LNCaP clone FGC (cell line): ENCODE measurements around the gene GPR173.
A peak's percentile ranks its signal among the peaks of the same experiment; 100 is the strongest.

Experiments
- DNase-seq: peaks from one replicate; pipeline ENCODE4 v3.0.0-alpha.2; 2011; ENCODE audit warnings: low read depth
- H3K4me3 ChIP-seq: 2 replicates; pipeline ENCODE4 v1.5.1; 2011; ENCODE audit warnings: mild to moderate bottlenecking, low read depth, low read length, control low read depth
- CTCF ChIP-seq: IDR thresholded peaks from 2 replicates; pipeline ENCODE4 v1.5.1; 2012; ENCODE audit warnings: mild to moderate bottlenecking; ENCODE audit not compliant: control insufficient read depth, insufficient read depth; ENCODE audit errors: extremely low read depth

Gene GPR173

GRCh38 chrX:53036149-53036548, 12.4 kb upstream of the GPR173 start:
- no peak for TF ChIP-seq CTCF
- H3K4me3 ChIP-seq: no peak overlapping the region
- no peak for DNase-seq

GRCh38 chrX:53039236-53039635, 9.4 kb upstream of the GPR173 start:
- no peak overlapping the region for H3K4me3 ChIP-seq
- DNase-seq: no peak
- TF ChIP-seq CTCF: no peak

- H3K4me3 ChIP-seq: no peak overlapping the region
- peak; percentile 2 for DNase-seq
- TF ChIP-seq CTCF: no peak
Measured at GRCh38 chrX:53044995-53045394, 3.6 kb upstream of the GPR173 start.

GRCh38 chrX:53047228-53047627, 1.4 kb upstream of the GPR173 start:
- H3K4me3 ChIP-seq: no peak overlapping the region
- DNase-seq: no peak

GRCh38 chrX:53049127-53049517, 533 bp downstream of the GPR173 start:
- H3K4me3 ChIP-seq: no peak overlapping the region
- no peak for DNase-seq
- TF ChIP-seq CTCF: no peak

More at GRCh38 chrX:53047228-53047627, 1.4 kb upstream of the GPR173 start:
- TF ChIP-seq CTCF: no peak

GRCh38 chrX:53050841-53051240, 2.3 kb downstream of the GPR173 start:
- no peak overlapping the region for H3K4me3 ChIP-seq
- no peak for DNase-seq
- no peak for TF ChIP-seq CTCF

- no peak for TF ChIP-seq CTCF
- H3K4me3 ChIP-seq: no peak overlapping the region
- DNase-seq: no peak
Measured at GRCh38 chrX:53055244-53055849, 6.8 kb downstream of the GPR173 start.
